GM21515 (cell line): ENCODE measurements around the gene ACTR1B.
"Not testable (repeated sequence)": the region's sequence is repeated elsewhere in the genome, so short reads cannot be mapped to it uniquely, and the experiment has no call there.

Experiments used
- ATAC-seq: cut with Tn5 transposase; IDR thresholded peaks from one replicate; pipeline ENCODE4 v1.9.1; 2021; ENCODE audit not compliant: unreplicated experiment

ACTR1B gene

GRCh38 chr2:97663962-97664635 is at the start of gene ACTR1B:
Gene ACTR1B (minus strand): TSS chr2:97664044. CDS start chr2:97663890, 154 bp downstream.
- ATAC-seq: peak; percentile 85

DNA sequence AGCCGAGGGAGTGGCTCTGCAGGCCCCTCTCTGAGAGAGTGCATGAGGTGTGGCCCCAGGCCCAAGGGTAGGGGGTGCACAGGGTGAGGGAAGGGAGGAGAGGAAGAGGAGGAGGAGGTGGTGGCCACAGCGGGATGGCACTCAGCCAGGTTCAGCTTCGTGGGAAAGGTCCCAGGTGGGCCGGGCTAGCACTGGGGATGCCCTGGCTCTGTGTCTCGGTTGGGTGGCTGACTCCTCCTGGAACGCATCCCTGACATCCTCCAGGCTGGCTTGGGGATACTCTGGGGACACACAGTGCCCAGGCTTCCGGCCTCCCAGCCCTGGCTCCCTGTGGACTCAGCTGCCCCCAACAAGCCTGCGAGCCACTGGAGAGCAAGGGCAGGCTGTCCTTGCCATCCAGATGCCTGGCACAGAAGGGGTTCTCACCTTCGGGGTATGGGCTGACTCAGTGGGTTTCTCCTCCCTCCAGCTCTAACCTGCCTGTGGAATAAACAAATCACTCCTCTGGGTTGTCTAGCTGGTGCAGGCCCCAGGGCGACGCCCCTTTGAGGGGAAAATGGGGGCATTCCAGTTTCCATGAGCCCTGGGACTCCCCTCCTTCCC is 49.0 kb upstream of the ACTR1B start:
- no peak for ATAC-seq

DNA sequence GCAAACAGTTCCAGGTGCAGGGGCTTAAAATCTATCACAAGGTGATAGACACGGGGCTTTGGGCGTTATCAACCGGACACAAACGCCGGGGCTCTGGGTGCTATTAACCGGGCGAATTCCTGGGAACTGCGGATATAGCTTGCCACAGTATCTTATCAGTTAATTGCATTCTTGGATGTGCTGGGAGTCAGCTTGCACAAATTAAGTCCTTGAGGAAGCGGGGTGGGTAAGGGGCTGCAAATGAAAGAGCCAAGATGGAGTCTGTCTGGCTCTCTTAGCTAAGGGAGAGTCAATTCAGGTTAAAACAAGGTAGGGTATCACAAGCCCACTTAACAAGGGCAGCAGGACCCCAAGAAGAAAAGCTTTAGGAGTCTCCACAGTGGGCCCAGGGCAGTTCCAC is 48.3 kb upstream of the ACTR1B start:
- ATAC-seq: not testable (repeated sequence)

DNA sequence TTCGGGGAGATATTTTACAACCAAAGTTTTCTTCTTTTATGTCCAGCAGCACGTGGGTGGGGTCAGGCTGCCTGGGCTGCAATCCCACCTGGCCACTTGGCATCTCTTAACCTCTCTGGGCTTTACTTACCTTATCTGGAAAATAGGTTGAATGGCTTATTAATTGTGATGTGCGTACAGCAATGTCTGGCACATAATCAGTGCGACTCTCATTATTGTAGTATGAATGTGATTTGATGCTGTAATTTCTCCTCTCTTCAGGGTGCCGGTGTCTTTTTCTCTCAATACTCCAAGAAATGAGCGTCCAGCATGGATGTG is 47.5 kb upstream of the ACTR1B start:
- ATAC-seq: no peak

- no peak for ATAC-seq
Measured at GRCh38 chr2:97708608-97709007, 44.8 kb upstream of the ACTR1B start.

GRCh38 chr2:97708048-97708380 is 44.2 kb upstream of the ACTR1B start:
- ATAC-seq: no peak

GRCh38 chr2:97707362-97708047 is 43.7 kb upstream of the ACTR1B start:
- no peak for ATAC-seq

- no peak for ATAC-seq
Measured at GRCh38 chr2:97706708-97707345, 43.0 kb upstream of the ACTR1B start.

GRCh38 chr2:97706112-97706511 is 42.3 kb upstream of the ACTR1B start:
- no peak for ATAC-seq

GRCh38 chr2:97704989-97705388 is 41.1 kb upstream of the ACTR1B start:
- no peak for ATAC-seq

DNA sequence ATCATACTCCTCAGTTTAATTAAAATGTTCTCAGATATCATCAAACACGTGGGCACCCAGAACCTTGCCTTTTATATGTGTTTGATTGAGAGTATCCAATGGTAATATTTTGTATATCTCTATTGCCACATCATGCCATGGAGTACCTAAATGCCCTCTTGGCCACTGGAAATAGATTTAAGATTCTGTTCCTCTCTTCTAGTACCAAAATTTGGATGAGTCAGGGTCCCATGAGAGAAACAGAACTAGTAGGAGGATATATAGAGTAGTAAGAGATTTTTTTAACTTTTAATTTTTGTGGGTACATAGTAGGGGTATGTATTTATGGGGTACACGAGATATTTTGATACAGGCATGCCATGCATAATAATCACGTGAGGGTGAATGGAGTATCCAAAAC is 39.9 kb upstream of the ACTR1B start:
- no peak for ATAC-seq

- no peak for ATAC-seq
Measured at GRCh38 chr2:97702731-97703470, 39.1 kb upstream of the ACTR1B start.

GRCh38 chr2:97701851-97702465 is 38.1 kb upstream of the ACTR1B start:
- no peak for ATAC-seq

DNA sequence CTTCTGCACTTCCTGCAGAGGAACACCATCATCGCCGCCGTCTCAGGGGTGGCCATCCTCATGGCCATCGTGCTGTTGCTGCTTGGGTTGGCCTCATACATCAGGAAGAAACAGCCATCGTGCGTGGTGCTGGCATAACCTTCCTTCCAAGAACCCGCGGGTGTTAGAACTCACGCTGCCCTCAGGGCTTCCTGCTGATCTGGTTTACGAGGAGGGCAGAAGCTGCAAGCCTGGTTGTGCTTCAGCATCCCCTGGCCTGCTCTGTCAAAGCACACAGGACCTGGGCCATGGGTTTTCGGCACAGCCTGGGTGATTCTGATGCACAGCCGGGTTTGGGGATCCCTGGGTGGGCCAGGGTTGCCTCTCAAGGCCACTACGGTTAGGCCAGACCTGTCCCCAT is 37.3 kb upstream of the ACTR1B start:
- ATAC-seq: no peak

GRCh38 chr2:97699765-97700444 is 36.1 kb upstream of the ACTR1B start:
- no peak for ATAC-seq

- no peak for ATAC-seq
Measured at GRCh38 chr2:97698530-97698929, 34.7 kb upstream of the ACTR1B start.

DNA sequence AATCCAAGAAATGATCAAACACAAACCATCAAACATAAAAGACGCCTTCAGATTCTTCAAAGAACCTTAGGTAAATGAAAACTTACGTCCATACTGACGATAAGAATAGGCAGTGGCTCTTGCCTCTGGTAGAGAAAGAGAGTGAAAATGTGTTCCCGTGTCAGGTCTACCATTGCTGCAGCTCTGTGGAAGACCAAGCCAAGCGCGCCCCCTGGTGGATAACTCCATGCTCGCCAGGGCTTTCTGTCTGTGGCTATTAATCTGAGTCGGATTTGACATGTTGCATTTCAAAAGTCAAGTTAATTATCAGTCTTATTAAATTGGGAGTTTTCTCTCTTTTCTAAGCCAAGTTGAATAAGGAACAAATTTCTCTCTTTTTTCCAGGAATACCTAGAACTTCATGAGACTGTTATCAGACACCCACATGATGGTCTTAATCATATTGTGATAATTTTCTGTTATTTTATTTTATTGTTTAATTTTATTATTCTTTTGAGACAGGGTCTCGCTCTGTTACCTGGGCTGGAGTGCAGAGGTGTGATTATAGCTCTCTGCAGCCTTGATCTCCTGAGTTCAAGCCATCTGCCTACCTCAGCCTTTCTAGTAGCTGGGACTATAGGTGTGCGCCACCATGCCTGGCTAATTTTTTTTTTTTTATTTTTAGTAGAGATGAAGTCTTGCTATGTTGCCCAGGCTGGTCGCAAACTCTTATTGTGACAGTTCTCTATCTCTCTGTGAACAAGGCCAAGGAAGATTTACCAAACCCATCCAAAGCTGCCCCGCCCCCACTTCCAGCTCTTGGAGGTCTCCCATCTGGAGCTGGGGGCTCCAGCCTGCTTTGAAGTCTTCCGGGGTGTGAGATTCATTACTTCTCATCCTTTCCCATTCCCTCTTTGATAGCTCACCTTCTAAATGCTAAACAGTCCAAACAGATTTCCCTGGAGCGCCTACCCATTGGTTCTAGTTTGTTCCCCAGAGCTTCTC is 33.7 kb upstream of the ACTR1B start:
- ATAC-seq: peak; percentile 83

DNA sequence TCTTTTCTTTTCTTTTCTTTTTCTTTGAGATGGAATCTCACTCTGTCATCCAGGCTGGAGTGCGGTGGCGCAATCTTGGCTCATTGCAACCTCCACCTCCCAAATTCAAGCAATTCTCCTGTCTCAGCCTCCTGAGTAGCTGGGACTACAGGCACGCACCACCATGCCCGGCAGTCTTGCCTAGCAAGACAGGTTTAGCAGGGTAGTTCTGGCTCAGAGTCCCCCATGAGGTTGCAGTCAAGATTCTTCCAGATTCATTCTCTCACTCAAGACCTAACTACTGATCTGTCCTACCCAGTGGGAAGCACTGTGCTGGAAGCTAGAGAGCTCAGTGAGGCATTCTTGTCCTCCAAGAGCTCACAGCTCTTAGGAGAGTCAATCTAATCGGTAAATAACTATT is 31.9 kb upstream of the ACTR1B start:
- no peak for ATAC-seq

DNA sequence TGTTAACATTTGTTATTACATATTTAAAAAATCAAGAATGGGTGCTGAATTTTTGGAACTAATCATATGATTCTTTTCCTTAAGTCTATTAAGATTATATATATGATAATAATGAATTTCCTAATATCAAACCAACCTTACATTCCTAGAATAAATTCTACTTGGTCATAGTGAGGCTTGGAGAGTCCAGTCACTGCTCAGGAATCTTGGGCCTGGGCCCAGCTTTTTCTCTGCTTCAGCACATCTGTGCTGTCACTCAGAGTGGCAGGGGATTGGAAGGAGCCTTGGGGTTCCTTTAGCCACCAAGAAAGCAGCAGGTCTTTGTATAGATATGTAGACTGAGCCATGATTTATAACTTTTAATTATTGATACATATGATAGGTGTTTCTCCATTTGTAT is 29.6 kb upstream of the ACTR1B start:
- no peak for ATAC-seq
